ENCODE results near the gene AP4M1. TPM values are rescaled to one million over a fixed set of nuclear protein-coding genes. Genes with fewer than 3 reads are reported as not detected.
A peak's percentile ranks its signal among the peaks of the same experiment; 100 is the strongest.
"Not testable (repeated sequence)": the region's sequence is repeated elsewhere in the genome, so short reads cannot be mapped to it uniquely, and the experiment has no call there.

The AP4M1 gene
- polyA plus RNA-seq, 10 donors, result 16.1 to 25.5 (median 19.3) TPM

DNA sequence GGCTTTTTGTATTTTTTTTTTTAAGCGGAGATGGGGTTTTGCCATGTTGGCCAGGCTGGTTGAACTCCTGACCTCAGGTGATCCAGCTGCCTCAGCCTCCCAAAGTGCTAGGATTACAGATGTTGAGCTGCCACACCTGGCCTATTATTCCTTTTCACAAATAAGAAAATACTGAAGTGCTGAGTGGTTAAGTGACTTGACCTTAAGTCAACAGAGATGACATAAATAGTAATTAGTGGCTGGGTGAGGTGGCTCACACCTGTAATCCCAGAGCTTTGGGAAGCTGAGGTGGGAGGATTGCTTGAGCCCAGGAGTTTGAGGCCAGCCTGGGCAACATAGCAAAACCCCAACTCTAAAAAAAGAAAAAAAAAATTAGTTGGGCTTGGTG lies 28.8 kb downstream of the AP4M1 start:
- not testable (repeated sequence) for DNase-seq

DNA sequence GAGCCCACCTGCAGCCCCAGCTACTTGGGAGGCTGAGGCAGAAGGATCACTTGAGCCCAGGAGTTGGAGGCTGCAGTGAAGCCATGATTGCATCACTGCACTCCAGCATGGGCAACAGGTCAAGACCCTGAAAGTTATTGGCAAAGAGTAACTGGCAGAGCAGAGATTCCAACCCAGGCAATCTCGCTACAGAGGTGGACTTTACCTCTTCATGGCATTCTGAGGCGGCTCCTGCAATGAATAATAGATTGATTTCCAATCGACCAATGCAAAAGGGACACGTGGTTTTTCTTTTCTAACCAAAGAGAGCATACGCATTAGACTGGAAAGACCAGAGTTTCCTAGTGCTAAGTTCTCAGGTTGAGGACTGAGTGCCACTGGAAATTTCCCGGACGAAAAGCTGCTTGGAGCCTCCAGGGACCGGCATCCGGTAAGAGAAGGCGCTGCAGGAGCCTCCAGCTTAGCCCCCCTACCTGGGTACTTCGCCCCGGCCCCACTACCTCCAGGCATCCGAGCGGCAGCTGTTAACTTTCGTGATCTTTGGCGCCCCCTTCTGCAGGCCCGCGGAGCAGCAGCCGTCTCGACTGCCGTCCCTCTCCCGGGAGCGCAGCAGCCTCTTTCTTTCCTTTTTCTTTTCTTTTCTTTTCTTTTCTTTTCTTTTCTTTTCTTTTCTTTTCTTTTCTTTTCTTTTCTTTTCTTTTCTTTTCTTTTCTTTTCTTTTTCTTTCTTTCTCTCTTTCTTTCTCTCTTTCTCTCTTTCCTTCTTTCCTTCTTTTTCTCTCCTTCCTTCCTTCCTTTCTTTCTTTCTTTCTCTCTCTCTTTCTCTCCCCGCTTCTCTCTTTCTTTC lies 29.4 kb downstream of the AP4M1 start:
- peak in 2 of 3 donors; percentile 75 to 88 for DNase-seq

DNA sequence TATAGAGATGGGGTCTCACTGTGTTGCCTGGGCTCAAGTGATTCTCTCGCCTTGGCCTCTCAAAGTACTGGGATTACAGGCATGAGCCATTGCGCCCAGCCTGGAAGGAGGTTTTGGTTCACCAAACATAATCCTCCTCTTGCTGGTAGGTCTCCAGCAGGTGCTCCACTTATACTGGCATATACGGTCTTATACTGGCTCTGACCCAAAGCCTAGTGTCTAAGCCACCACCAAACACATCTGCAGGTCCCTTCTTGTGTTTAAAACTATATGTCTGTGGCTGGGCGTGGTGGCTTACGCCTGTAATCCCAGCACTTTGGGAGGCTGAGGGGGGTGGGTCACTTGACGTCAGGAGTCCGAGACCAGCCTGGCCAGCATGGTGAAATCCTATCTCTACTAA lies 30.7 kb downstream of the AP4M1 start:
- DNase-seq, result no peak

DNA sequence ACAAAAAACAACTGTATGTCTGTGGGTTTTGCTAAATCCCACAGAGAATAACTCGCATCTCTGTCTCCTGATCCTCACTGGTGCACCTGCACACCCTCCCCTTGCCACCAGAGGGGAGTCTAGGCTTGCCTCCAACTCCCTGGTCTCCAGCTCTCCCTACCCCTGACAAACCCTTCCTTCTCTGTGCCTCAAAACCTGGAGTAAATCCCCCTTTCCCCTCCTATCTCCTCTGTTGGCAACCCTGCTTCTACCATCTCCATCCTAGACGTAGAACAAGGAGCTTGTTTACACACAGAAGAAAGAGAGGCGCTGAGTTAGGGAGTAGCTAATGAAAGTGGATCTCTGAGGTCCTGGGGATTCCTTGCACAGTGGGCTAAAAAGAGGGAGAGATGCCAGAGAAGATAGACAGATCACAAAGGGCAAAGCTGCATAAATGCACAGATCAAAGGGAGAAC lies 31.3 kb downstream of the AP4M1 start:
- DNase-seq, result peak in 2 of 3 donors; percentile 59 to 72

DNA sequence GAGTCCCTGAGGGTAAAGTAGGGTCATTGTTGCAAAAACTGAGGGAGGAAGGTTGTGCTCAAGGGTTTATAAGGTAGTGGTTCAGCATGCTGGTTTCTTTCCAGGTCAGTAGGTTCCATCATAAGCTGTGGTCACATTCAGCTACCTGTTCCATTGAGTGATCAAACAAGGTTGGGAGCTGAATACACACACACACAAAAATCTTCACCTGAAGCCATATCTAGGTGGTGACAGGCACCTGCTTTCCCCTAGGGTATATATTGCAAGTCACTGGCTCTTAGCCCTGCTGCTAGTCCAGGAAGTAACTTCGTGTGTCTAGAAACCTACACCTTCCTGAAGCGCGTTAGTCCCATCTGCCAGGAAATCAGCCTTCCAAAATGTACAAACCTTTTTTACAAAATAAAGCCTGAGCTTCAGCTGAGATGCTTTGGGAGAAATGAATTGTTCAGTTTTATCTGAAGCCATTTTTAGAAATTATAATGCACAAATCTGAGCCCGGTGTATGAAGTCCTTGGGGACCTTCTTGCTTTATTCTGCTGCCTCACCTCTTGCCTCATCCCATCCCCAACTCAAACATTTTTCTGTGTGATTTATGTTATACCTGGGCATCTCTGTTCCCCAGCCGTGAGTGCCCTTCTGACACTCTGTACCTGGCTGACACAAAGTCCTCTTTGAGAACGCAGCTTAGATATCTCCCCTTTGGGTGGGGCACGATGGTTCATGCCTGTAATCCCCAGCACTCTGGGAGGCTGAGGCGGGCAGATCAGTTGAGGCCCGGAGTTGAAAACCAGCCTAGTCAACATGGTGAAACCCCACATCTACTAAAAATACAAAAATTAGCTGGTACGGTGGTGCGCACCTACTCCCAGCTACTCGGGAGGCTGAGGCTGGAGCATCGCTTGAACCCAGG lies 36.7 kb downstream of the AP4M1 start:
- DNase-seq, result no peak

DNA sequence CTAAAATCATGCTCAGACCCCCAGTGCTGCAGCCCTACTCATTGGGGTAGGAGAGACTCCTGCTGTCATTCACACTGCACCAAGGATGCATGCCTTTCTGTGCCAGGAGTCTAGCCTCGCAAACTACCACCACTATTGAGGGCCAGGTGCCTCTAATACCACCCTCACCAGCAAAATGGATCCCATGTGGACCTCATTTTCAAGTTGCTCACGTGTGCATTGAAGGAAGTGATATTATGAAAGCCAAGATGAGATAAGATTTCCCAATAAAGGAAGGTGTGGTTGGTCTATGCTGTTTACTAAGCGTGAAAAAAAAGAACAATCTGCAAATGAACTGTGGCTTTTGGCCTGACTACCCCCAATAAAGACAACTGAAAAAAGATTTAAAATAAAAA lies 40.1 kb downstream of the AP4M1 start:
- DNase-seq, result no peak

DNA sequence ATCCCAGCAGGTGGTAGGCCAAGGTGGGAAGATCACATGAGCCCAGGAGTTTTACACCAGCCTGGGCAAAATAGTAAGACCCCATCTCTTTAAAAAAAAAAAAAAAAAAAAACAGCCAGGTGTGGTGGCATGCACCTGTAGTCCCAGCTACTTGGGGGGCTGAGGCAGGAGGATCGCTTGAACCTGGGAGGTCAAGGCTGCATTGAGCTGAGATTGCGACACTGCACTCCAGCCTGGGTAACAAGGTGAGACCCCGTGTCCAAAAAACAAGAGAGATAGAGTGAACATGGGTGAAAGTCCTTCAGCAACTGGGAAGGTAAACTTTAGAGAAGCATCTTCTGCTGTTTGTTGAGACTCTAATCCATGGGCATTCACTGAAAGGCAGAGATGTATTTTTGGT lies 41.0 kb downstream of the AP4M1 start:
- DNase-seq, result no peak

DNA sequence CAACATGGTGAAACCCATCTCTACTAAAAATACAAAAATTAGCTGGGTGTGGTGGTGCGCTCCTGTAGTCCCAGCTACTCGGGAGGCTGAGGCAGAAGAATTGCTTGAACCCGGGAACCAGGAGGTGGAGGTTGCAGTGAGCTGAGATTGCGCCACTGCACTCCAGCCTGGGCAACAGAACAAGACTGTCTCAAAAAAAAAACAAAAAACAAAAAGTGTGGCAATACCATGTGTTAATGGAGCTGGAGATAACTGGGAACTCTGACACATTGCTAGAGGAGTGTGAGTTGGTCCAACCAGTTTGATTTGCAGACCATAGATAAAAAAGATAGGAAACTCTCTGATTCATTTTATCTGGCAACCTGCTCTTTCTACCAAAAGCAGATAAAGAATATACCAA lies 44.9 kb downstream of the AP4M1 start:
- not testable (repeated sequence) for DNase-seq

DNA sequence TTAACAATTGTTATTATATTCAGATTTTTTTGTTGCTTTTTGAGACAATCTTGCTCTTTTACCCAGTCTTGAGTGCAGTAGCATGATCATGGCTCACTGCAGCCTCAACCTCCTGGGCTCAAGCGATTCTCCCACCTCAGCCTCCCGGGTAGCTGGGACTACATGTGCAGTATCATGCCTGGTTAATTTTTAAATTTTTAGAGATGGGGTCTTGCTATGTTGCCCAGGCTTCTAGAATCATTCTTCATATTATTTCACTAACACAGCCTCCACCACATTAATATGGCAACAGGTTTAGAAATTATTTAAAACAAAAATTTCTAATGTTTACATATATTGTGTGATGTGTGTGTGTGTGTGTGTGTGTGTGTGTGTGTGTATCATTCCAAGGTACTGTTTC lies 45.8 kb downstream of the AP4M1 start:
- no peak for DNase-seq

DNA sequence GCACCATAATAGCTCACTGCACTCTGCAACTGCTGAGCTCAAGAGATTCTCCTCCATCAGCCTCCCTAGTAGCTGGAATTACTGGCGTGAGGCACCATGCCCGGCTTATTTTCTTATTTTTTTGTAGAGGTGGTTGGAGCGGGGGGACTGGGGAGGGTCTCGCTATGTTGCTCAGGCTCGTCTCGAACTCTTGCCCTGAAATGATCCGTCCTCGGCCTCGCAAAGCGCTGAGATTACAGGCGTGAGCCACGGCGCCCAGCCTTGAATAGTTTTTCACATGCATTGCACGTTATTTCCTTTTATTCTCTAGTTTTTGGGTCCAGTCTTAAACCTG lies 46.7 kb downstream of the AP4M1 start:
- DNase-seq, result no peak

DNA sequence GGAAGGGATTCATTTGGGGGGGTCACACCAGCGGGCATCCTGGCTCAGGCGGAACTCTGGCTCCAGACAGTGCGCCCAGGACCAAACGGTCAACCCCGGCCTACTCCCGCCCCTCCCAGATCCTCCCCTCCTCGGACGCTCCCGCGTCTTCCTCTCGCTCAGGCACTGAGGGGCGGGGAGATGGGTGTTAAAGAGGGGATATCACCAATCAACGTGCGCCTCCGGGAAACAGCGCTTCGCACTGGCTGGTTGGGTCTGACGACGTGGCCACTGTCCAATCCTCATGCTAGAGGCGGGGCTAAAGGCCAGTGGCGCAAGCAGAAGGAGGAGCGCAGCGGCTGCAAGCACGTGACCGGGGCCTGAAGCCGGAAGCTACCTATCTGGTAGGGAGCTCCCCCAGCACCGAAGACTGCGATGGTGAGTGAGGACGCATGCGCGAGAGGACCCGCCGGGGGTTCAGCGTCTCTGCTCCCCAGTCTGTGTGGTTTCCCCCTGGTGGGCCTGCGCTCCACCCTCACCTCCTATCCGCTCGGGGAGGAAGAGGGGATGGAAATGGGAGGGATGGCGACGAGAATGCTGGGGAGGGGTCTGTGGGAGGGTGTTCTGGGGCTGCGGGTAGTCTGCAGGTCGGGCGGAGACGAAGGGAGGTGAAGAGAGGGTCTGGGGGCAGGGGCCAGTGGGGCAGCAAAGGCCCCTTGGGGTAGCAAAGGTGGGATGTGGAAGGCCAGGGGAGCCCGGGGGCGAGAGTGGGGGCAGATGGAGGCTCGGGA lies 47.3 kb downstream of the AP4M1 start, which contains the start of gene LAMTOR4:
TSS of gene LAMTOR4 (plus strand) at position 360 of the 770 bp plus-strand sequence. CDS start at position 415, 55 bp downstream.
- DNase-seq, result peak; percentile 99 to 100 (median 99)

DNA sequence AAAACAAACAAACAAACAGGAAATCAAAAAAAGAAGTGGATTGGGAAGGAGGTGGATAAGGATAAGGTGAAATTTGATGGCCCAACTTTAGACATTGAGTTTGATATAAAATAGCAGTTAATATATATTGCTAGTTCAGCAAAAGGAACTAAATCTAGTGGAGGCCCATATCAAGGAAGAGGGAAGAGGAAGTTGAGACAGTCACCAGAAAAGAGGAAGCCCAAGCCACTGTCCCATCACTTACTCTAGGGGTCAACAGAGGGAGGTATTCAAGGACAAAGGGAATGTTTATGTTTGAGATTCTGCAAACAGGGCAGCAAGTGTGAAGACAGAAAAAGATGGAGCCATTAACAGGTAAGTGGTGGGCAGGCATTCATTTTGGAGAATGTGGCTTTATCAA lies 51.0 kb downstream of the AP4M1 start:
- no peak for DNase-seq

DNA sequence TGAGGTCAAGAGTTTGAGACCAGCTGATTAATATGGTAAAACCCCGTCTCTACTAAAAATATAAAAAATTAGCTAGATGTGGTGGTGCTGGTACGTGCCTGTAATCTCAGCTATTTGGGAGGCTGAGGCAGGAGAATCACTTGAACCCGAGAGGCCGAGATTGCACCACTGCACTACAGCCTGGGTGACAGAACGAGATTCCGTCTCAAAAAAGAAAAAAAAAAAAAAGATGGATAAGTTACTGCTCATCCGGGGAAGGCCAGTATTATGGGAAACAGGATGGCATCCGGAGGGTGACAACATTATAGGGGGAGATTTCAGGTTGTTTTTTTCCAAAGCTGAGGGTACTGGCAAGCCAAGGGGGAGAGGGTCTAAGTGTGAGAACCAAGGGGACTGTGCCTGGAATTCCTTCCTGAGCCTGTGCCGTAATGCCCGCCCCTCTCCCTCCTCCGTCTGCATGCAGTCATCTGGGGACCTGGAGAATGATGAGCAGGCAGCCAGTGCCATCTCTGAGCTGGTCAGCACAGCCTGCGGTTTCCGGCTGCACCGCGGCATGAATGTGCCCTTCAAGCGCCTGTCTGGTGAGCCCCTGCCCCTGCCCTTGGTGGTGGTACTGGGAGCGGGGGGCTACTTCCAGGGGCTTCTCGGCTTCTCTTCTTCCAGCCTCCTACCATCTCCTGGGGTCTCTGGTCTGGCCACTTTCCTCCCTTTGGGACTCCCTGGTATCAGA lies 51.7 kb downstream of the AP4M1 start:
- no peak for DNase-seq

DNA sequence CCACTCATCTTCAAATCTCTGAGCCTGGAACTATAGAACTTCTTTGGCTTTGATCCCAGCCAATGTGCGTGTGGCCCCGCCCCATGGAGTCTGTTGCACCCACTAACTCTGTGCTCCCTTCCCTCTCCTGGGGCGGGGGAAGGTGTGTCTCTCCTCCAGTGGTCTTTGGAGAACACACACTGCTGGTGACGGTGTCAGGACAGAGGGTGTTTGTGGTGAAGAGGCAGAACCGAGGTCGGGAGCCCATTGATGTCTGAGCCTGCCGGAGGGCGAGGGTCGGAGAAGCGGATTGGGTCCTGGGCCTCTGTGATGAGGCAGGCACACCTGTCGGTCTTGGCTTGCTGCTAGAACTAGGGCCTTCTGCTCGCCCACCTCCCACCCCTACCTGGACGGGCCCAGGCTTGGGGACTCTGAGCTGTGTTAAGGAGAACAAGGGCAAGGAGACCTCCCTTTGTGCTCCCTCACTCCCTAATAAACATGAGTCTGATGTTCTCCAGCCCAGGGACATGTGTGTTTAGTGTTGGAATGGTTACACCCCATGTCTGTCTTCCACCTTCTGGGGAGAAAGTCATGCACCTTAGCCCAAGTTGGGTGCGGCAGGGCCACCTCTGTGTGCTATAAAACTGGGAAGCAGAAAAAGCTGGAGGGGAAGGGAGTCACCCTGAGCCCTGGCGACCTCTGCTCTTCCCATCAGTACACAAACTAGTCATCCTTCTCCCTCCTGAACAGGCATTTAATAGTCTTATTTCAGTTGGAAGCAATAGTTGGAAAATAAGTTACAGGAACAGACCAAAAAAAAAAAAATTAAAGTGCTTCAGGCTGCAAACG lies 52.5 kb downstream of the AP4M1 start:
- DNase-seq, result no peak

DNA sequence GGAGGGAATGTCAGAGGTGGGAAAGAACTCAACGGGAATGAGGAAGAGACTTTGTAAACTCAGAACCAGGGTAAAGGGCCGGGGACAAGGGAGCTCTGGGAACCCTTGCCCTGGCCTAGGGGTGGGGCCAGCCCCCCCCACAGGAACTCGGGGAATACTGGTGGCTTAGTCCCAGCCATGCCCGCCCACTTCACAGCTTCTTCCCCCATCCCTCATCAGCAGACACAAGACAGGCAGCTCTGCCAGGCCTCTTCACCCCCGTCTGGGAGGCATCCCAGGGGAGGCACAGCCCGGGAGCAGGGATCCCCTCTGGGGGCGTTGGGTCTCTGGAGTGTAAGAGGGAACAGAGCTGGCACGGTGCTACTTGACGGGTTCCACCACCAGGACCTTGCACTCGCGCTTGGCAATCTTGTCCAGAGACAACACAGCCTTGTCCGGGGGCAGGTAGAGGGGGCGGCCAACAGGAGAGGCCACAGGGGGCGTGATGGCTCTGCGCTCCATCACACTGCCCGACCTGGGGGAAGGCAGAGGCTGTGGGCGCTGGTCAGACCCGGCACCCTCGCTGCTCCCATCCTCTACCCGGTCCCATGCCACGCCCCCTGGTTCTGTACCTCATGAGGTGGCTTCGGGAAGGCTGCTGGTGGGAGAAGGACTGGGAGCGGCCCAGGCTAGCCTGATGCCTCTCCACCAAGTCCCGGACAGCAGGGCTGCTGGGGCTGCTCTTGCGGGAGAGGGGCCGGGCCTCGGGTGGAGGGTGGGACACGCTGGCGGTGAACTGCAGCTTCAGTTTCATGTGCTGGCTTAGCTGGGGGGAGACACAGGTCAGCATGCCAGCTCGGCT lies 53.4 kb downstream of the AP4M1 start:
- DNase-seq, result no peak

DNA sequence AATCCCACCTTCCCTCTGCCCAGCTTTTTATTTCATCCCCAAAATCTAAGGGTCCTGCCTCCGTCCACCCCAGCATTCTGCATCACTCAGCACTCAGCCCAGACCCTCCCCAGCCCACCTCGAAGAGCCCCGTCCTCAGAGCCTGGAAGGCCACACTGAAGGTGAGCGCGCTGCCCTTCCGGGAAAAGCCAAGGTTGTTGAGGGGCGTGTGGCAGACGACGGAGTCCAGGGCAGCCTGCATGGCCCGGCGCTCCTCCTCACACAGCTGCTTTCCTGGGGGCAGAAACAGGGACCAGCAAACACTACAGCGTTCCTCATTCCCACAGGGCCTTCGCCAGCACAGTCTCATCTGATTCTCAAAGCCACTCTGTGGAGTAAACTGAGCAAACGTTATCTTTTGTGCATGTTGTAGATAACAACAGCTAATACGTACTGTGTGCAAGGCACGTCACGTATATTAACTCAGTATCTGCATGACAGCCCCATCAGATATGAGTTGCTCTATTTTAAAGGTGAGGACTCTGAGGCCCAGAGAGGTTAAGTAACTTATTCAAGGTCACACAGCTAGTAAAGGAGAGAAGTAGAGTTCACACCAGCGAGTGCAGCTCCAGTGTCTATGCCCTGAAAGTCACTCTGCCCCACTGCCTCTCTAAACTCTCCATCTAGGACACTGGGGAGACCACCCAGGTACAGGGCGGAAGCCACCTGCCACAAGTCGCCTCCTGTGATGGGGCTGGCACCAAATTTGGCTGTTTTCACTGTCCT lies 54.3 kb downstream of the AP4M1 start:
- no peak for DNase-seq

DNA sequence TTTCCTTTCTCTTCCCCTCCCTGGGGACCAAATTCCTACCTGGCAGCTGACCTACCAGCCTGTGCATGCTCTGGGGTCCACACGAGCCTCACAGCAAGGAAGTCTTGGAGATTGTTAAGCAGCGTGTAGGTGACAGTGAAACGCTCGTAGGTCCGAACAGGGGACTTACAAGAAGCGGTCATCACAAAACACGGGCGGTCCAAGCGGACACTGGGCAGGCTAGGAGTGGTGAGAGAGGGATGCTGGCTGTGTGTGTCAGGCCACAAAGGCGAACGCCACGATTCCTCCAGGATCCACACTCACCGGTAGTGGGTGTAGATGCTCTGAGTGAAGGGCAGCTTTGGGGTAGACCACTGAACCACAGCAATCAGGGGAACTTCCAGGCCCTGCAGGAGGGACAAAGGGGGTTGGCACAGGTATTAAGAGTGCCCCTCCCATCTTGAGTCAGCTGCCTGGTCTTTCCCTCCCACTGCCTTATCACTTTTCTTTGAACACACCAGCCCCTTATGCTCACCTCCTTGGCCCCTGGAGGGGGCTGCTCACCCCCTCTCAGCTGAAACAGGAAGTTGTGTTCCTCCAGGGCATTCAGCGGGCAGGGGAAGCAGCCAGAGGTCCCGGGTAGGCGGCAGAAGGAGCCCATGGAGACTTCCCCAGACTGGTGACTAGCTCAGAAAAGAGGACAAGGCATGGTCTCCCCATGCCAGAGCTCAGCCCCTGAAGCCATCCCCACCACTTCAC lies 55.1 kb downstream of the AP4M1 start:
- no peak for DNase-seq

DNA sequence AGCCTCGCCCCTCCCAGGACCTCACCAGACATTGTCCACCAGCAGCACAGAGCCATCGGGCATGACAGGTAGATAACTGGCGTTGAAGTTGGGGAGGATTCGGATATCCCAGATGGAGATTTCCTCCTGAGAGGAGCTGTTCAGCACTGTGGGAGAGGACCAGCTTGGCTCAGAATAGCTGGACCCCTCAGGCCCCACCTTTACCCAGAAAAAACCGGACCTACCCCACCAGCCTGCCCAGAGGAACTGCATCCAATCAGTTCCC lies 55.6 kb downstream of the AP4M1 start:
- no peak for DNase-seq
